AG10803 (cell line): ENCODE results near the gene SUGCT.
A peak's percentile ranks its signal among the peaks of the same experiment; 100 is the strongest.

Source experiments
- DNase-seq: peaks from one replicate; pipeline ENCODE4 v3.0.0; 2010; ENCODE audit warnings: low read depth
- H3K4me3 ChIP-seq: 2 replicates; pipeline ENCODE4 v1.5.1; 2011; ENCODE audit warnings: mild to moderate bottlenecking, low read length, control low read depth
- CTCF ChIP-seq: conservative IDR thresholded peaks from 2 replicates; pipeline ENCODE4 v1.5.1; 2011; ENCODE audit warnings: mild to moderate bottlenecking, low read length, control low read depth, inconsistent platforms

Gene SUGCT

GRCh38 chr7:40303996-40304395, 169.2 kb downstream of the SUGCT start:
- H3K4me3 ChIP-seq: no peak overlapping the region
- DNase-seq: no peak
- TF ChIP-seq CTCF: no peak

GRCh38 chr7:40305229-40305628, 170.4 kb downstream of the SUGCT start:
- H3K4me3 ChIP-seq: no peak overlapping the region
- DNase-seq: no peak
- no peak for TF ChIP-seq CTCF

GRCh38 chr7:40306025-40306424, 171.2 kb downstream of the SUGCT start:
- no peak overlapping the region for H3K4me3 ChIP-seq
- TF ChIP-seq CTCF: no peak
- no peak for DNase-seq

GRCh38 chr7:40306596-40306995, 171.8 kb downstream of the SUGCT start:
- H3K4me3 ChIP-seq: no peak overlapping the region
- no peak for TF ChIP-seq CTCF
- DNase-seq: peak; percentile 36

GRCh38 chr7:40310258-40310657, 175.5 kb downstream of the SUGCT start:
- TF ChIP-seq CTCF: no peak
- no peak overlapping the region for H3K4me3 ChIP-seq
- no peak for DNase-seq

GRCh38 chr7:40311307-40311706, 176.5 kb downstream of the SUGCT start:
- no peak for TF ChIP-seq CTCF
- H3K4me3 ChIP-seq: no peak overlapping the region
- DNase-seq: no peak

GRCh38 chr7:40315277-40315676, 180.5 kb downstream of the SUGCT start:
- H3K4me3 ChIP-seq: no peak overlapping the region
- no peak for DNase-seq
- TF ChIP-seq CTCF: no peak
